ENCODE data around the gene KIF7.

- TF ChIP-seq EZH2 (IDR thresholded peaks at IDR 0.05; ENCODE audit: borderline replicate concordance, low read depth, low read length, severe bottlenecking) (no peak), CTCF (IDR thresholded peaks at IDR 0.05; ENCODE audit: borderline replicate concordance, extremely low read depth, low read length, poor library complexity, severe bottlenecking) (no peak)
Measured at GRCh38 chr15:89671687-89672086, 16.4 kb upstream of the KIF7 start.

All from DND-41 (cell line).